ENCODE measurements around the gene OR1Q1. TPM values are rescaled to one million over a fixed set of nuclear protein-coding genes. Genes with fewer than 3 reads are reported as not detected.

The OR1Q1 gene
- polyA plus RNA-seq, 1 donor from 2014 or later: not detected

Other genes with a start within 250 kb of the OR1Q1 start
- 17.5 TPM for gene PTGS1, start 243.7 kb upstream of the OR1Q1 start, polyA plus RNA-seq
- not detected for gene OR1J1, start 136.8 kb upstream of the OR1Q1 start, polyA plus RNA-seq
- gene OR1J2, start 103.9 kb upstream of the OR1Q1 start, polyA plus RNA-seq: not detected
- not detected for gene OR1J4, start 95.6 kb upstream of the OR1Q1 start, polyA plus RNA-seq
- gene OR1N1, start 87.4 kb upstream of the OR1Q1 start, polyA plus RNA-seq: not detected
- not detected for gene OR1N2, start 61.6 kb upstream of the OR1Q1 start, polyA plus RNA-seq
- gene OR1L8, start 31.4 kb upstream of the OR1Q1 start, polyA plus RNA-seq: not detected
- gene OR1B1, start 42.9 kb downstream of the OR1Q1 start, polyA plus RNA-seq: not detected
- 0.99 TPM for gene OR1L1, start 47.0 kb downstream of the OR1Q1 start, polyA plus RNA-seq
- not detected for gene OR1L3, start 60.4 kb downstream of the OR1Q1 start, polyA plus RNA-seq
- gene OR1L4, start 109.3 kb downstream of the OR1Q1 start, polyA plus RNA-seq: not detected
- not detected for gene OR1L6, start 127.6 kb downstream of the OR1Q1 start, polyA plus RNA-seq
- gene OR5C1, start 174.2 kb downstream of the OR1Q1 start, polyA plus RNA-seq: not detected
- not detected for gene OR1K1, start 185.4 kb downstream of the OR1Q1 start, polyA plus RNA-seq
- gene PDCL, start 213.8 kb downstream of the OR1Q1 start, polyA plus RNA-seq: 8.2 TPM